ENCODE measurements around the gene EPS8L2.

Gene EPS8L2

GRCh38 chr11:704228-704674, 1.8 kb upstream of the EPS8L2 start:
- DNase-seq (ENCODE audit: insufficient read length, low spot score) = no peak
- FAIRE-seq = no peak
- no peak for TF ChIP-seq POLR2A (IDR thresholded peaks at IDR 0.05; ENCODE audit: low read depth, low read length)

- no peak for TF ChIP-seq POLR2A (IDR thresholded peaks at IDR 0.05; ENCODE audit: low read depth, low read length)
- DNase-seq (ENCODE audit: insufficient read length, low spot score) (no peak), FAIRE-seq (no peak)
Measured at GRCh38 chr11:704781-705645, 1.0 kb upstream of the EPS8L2 start.

GRCh38 chr11:706439-706956, 467 bp downstream of the EPS8L2 start:
- DNase-seq (ENCODE audit: insufficient read length, low spot score) (peak; percentile 63), FAIRE-seq (no peak)
- TF ChIP-seq POLR2A (IDR thresholded peaks at IDR 0.05; ENCODE audit: low read depth, low read length) = no peak

GRCh38 chr11:706957-707816, 1.2 kb downstream of the EPS8L2 start:
- DNase-seq (ENCODE audit: insufficient read length, low spot score) (peak; percentile 76), FAIRE-seq (no peak)
- 0 out of 2 replicates have a peak, but pooled peaks have one; percentile 35 for TF ChIP-seq POLR2A (IDR thresholded peaks at IDR 0.05; ENCODE audit: low read depth, low read length)

GRCh38 chr11:707817-708420, 1.9 kb downstream of the EPS8L2 start:
- TF ChIP-seq POLR2A (IDR thresholded peaks at IDR 0.05; ENCODE audit: low read depth, low read length) = no peak
- DNase-seq (ENCODE audit: insufficient read length, low spot score) (peak; percentile 72), FAIRE-seq (no peak)

GRCh38 chr11:708511-708910, 2.5 kb downstream of the EPS8L2 start:
- DNase-seq (ENCODE audit: insufficient read length, low spot score) (no peak), FAIRE-seq (no peak)
- TF ChIP-seq POLR2A (IDR thresholded peaks at IDR 0.05; ENCODE audit: low read depth, low read length) = no peak

GRCh38 chr11:709109-709997, 3.3 kb downstream of the EPS8L2 start:
- FAIRE-seq = no peak
- DNase-seq (ENCODE audit: insufficient read length, low spot score) = no peak
- TF ChIP-seq POLR2A (IDR thresholded peaks at IDR 0.05; ENCODE audit: low read depth, low read length) = no peak

GRCh38 chr11:714436-714835, 8.4 kb downstream of the EPS8L2 start:
- no peak for FAIRE-seq
- no peak for TF ChIP-seq POLR2A (IDR thresholded peaks at IDR 0.05; ENCODE audit: low read depth, low read length)

GRCh38 chr11:719214-720016, 13.4 kb downstream of the EPS8L2 start:
- TF ChIP-seq POLR2A (IDR thresholded peaks at IDR 0.05; ENCODE audit: low read depth, low read length) = no peak
- FAIRE-seq (no peak), DNase-seq (ENCODE audit: insufficient read length, low spot score) (no peak)

More at GRCh38 chr11:714436-714835, 8.4 kb downstream of the EPS8L2 start:
- DNase-seq (ENCODE audit: insufficient read length, low spot score) = no peak

GRCh38 chr11:720017-720641, 14.1 kb downstream of the EPS8L2 start:
- FAIRE-seq (no peak), DNase-seq (ENCODE audit: insufficient read length, low spot score) (no peak)
- TF ChIP-seq POLR2A (IDR thresholded peaks at IDR 0.05; ENCODE audit: low read depth, low read length) = no peak

GRCh38 chr11:720642-721246, 14.7 kb downstream of the EPS8L2 start:
- no peak for TF ChIP-seq POLR2A (IDR thresholded peaks at IDR 0.05; ENCODE audit: low read depth, low read length)
- FAIRE-seq (no peak), DNase-seq (ENCODE audit: insufficient read length, low spot score) (no peak)

Data from H54 (cell line).